ENCODE results near the gene PARP1.
A peak's percentile ranks its signal among the peaks of the same experiment; 100 is the strongest.

PARP1 gene

DNA sequence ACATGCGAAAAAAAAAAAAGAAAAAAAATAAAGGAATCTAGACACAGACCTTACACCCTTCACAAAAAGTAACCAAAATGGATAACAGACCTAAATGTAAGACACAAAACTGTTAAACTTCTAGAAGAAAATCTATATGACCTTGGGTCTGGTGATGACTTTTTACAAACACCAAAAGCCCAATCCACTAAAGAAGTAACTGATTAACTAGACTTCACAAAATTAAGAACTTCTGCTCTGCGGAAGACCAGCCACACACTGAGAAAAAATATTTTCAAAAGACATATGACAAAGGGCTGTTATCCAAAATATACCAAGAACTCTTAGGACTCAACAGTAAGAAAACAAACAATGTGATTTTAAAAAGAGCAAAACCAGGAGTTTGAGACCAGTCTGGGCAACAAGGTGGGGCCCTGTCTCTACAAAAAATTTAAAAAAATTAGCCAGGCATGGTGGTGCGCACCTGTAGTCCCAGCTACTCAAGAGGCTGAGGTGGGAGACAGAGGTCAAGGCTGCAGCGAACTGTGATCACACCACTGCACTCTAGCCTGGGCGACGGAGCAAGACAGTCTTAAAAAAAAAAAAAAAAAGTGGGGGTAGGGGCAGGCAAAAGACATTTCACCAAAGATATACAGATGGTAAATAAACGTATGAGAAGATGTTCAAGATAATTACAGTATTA is 9.8 kb downstream of the PARP1 start:
- DNase-seq (ENCODE audit: low read depth), result no peak
- TF ChIP-seq, protein P1, sequence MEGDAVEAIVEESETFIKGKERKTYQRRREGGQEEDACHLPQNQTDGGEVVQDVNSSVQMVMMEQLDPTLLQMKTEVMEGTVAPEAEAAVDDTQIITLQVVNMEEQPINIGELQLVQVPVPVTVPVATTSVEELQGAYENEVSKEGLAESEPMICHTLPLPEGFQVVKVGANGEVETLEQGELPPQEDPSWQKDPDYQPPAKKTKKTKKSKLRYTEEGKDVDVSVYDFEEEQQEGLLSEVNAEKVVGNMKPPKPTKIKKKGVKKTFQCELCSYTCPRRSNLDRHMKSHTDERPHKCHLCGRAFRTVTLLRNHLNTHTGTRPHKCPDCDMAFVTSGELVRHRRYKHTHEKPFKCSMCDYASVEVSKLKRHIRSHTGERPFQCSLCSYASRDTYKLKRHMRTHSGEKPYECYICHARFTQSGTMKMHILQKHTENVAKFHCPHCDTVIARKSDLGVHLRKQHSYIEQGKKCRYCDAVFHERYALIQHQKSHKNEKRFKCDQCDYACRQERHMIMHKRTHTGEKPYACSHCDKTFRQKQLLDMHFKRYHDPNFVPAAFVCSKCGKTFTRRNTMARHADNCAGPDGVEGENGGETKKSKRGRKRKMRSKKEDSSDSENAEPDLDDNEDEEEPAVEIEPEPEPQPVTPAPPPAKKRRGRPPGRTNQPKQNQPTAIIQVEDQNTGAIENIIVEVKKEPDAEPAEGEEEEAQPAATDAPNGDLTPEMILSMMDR (IDR thresholded peaks at IDR 0.05; ENCODE audit: low read length, missing control alignments), result no peak
- H3K4me3 ChIP-seq (replicated peaks; ENCODE audit: low read depth, low read length), result no peak overlapping the region

- DNase-seq (ENCODE audit: low read depth), result peak; percentile 60
- H3K4me3 ChIP-seq (replicated peaks; ENCODE audit: low read depth, low read length), result no peak overlapping the region
- TF ChIP-seq, protein P1 (IDR thresholded peaks at IDR 0.05; ENCODE audit: low read length, missing control alignments), result no peak
These were observed 10.6 kb downstream of the PARP1 start for GRCh38 chr1:226397011-226397926.

GRCh38 chr1:226395753-226396152 is 12.1 kb downstream of the PARP1 start:
- TF ChIP-seq, protein P1 (IDR thresholded peaks at IDR 0.05; ENCODE audit: low read length, missing control alignments), result no peak
- H3K4me3 ChIP-seq (replicated peaks; ENCODE audit: low read depth, low read length), result no peak overlapping the region
- DNase-seq (ENCODE audit: low read depth), result no peak

DNA sequence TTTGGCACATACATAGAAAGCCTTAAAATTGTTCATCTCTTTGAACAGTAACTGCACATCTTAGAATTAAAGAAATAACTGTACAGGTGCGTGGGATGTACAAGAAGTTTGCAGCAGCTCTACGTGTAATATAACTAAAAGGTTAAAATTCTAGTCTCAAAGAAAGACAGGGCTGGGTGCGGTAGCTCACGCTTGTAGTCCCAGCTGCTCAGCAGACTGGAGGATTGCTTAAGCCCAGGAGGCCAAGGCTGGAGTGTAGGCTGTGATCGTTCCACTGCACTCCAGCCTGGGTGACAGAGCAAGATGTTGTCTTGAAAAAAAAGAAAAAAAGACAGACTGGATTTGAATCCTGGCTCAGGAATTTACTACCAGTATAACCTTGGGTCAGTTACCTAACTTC is 13.4 kb downstream of the PARP1 start:
- no peak for DNase-seq (ENCODE audit: low read depth)
- no peak overlapping the region for H3K4me3 ChIP-seq (replicated peaks; ENCODE audit: low read depth, low read length)
- TF ChIP-seq, protein P1 (IDR thresholded peaks at IDR 0.05; ENCODE audit: low read length, missing control alignments), result no peak

- no peak for DNase-seq (ENCODE audit: low read depth)
- no peak overlapping the region for H3K4me3 ChIP-seq (replicated peaks; ENCODE audit: low read depth, low read length)
- TF ChIP-seq, protein P1 (IDR thresholded peaks at IDR 0.05; ENCODE audit: low read length, missing control alignments), result no peak
These were observed 17.2 kb downstream of the PARP1 start for GRCh38 chr1:226390681-226391080.

GRCh38 chr1:226388131-226388530 is 19.8 kb downstream of the PARP1 start:
- TF ChIP-seq, protein P1 (IDR thresholded peaks at IDR 0.05; ENCODE audit: low read length, missing control alignments), result no peak
- no peak overlapping the region for H3K4me3 ChIP-seq (replicated peaks; ENCODE audit: low read depth, low read length)
- no peak for DNase-seq (ENCODE audit: low read depth)

Measured in fibroblast of pulmonary artery (primary cell).